Activated T-cell treated with anti-CD3 and anti-CD28 coated beads, Interleukin-2, amount 50 U/mL, for 72 hours (primary cell): ENCODE results near the gene HECW1. TPM values are rescaled to one million over a fixed set of nuclear protein-coding genes. Genes with fewer than 3 reads are reported as not detected.

Source experiments
- ATAC-seq, 2 donors: fragments of 150-1000 bp; cut with Tn5 transposase; replicated peaks in 1 of 2; 2 replicates each; pipeline ENCODE4 v1.10.0; 2021; ENCODE audit warnings: moderate library complexity in 2 of 2, mild to moderate bottlenecking in 1 of 2
- DNase-seq, 2 donors: peaks; one replicate each; pipeline ENCODE4 v3.0.0; 2021 to 2022; ENCODE audit warnings: mixed read lengths in 1 of 2
- H3K27ac Mint-ChIP-seq: one replicate; pipeline ENCODE4 v1.8.0; 2022; ENCODE audit warnings: mild to moderate bottlenecking, moderate library complexity, mixed read lengths
- H3K27me3 Mint-ChIP-seq: one replicate; pipeline ENCODE4 v1.8.0; 2022; ENCODE audit warnings: low read depth, mixed read lengths
- H3K36me3 Mint-ChIP-seq, 2 donors: one replicate each; pipeline ENCODE4 v1.8.0; 2022; ENCODE audit warnings: mixed read lengths in 2 of 2, mild to moderate bottlenecking in 1 of 2; ENCODE audit not compliant: insufficient read depth in 2 of 2
- H3K4me1 Mint-ChIP-seq: one replicate; pipeline ENCODE4 v1.8.0; 2022; ENCODE audit warnings: low read depth, mixed read lengths
- H3K4me3 Mint-ChIP-seq, 2 donors: one replicate each; pipeline ENCODE4 v1.8.0; 2022; ENCODE audit warnings: mild to moderate bottlenecking in 2 of 2, mixed read lengths in 2 of 2, moderate library complexity in 2 of 2
- H3K9me3 Mint-ChIP-seq, 2 donors: one replicate each; pipeline ENCODE4 v1.8.0; 2022; ENCODE audit warnings: mixed read lengths in 2 of 2
- total RNA-seq, 2 donors: library from RNA; stranded (reverse); gene quantifications; one replicate each; pipeline ENCODE4 v1.2.3, GENCODE V29; 2022

HECW1 gene
- total RNA-seq, 2 donors from 2014 or later = not detected

- H3K4me1 Mint-ChIP-seq = peaks cover 9% of the 10 kb centered on the region
- H3K4me3 Mint-ChIP-seq = no peak overlapping the region
- H3K36me3 Mint-ChIP-seq = no peaks in the 10 kb centered on the region
- H3K27ac Mint-ChIP-seq = no peak overlapping the region
- DNase-seq (no peak), ATAC-seq (no peak)
- H3K9me3 Mint-ChIP-seq = no peaks in the 10 kb centered on the region
- H3K27me3 Mint-ChIP-seq = no peaks in the 10 kb centered on the region
These were observed 393.0 kb downstream of the HECW1 start for GRCh38 chr7:43505412-43505811.

GRCh38 chr7:43506460-43506859, 394.0 kb downstream of the HECW1 start:
- no peak for DNase-seq
- Mint-ChIP-seq H3K4me1 (peaks cover 9% of the 10 kb centered on the region), H3K9me3 (no peaks in the 10 kb centered on the region), H3K27me3 (no peaks in the 10 kb centered on the region), H3K4me3 (no peak overlapping the region), H3K27ac (no peak overlapping the region), H3K36me3 (no peaks in the 10 kb centered on the region)
- no peak for ATAC-seq

DNA sequence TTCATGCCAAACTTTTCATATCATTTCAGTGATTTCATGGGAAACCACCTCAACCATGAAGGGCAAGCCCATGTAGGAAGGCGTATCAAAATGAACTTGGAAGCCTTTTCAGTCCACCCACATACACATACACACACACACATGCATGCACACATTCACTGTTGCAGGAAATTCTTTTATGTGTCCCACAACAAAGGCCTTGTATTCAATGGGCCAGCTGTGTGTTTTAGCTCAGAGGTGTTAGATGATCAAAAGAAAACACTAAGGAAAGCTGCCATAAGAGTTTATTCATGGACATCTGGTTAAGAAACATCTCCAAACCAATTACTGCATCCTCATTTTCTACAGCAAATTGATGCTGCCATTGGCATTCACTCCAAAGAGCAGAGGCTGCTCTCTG, 396.0 kb downstream of the HECW1 start:
- ATAC-seq = no peak
- Mint-ChIP-seq H3K27me3 (peaks cover 15% of the 10 kb centered on the region), H3K36me3 (no peaks in the 10 kb centered on the region), H3K4me1 (peaks cover 13% of the 10 kb centered on the region), H3K4me3 (no peak overlapping the region), H3K9me3 (no peaks in the 10 kb centered on the region), H3K27ac (no peak overlapping the region)
- no peak for DNase-seq

DNA sequence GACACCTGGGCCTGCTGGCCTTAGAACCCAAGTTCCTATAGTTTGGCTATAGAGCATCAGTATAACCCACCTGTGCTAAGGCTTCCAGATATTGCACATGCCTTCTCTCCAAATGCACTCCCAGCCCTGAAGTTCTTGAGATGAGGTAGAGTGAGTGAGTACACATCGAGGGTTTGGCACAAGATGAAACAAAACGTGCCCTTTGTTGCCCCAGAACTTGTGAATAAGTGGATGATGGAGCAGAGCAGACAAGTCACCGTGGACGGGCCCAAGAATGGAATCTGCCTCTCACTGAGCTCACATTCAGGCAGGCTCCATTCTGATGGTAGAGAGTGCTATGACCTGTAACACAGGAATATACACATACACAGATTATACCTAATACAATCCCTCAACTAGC, 397.5 kb downstream of the HECW1 start:
- ATAC-seq (no peak), DNase-seq (no peak)
- H3K4me1 Mint-ChIP-seq = peaks cover 18% of the 10 kb centered on the region
- no peaks in the 10 kb centered on the region for H3K9me3 Mint-ChIP-seq
- H3K27ac Mint-ChIP-seq = no peak overlapping the region
- H3K4me3 Mint-ChIP-seq = no peak overlapping the region
- H3K36me3 Mint-ChIP-seq = no peaks in the 10 kb centered on the region
- peaks cover 29% of the 10 kb centered on the region for H3K27me3 Mint-ChIP-seq

DNA sequence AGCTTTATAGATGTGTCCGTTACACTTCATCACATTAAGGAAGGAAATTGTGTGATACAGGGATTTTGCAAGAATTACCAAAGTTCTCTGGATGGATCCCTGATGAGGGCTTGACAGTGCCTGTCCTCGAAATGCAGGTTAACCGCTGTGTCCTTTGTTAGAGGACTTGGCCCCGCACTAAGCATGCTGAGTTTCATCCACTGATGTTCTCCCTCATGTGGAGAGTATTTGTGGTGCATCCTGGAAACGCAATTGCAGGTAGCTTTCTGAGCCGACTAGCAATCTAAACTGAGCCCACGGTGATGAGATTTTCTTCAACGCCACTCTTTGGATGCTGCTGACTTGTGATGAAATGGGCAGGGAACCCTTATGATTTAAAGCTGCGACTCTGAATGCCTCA, 398.6 kb downstream of the HECW1 start:
- H3K4me3 Mint-ChIP-seq = no peak overlapping the region
- H3K27ac Mint-ChIP-seq = no peak overlapping the region
- H3K36me3 Mint-ChIP-seq = no peaks in the 10 kb centered on the region
- ATAC-seq (no peak), DNase-seq (no peak)
- H3K4me1 Mint-ChIP-seq = peaks cover 18% of the 10 kb centered on the region
- peaks cover 41% of the 10 kb centered on the region for H3K27me3 Mint-ChIP-seq
- no peaks in the 10 kb centered on the region for H3K9me3 Mint-ChIP-seq

GRCh38 chr7:43511769-43512515, 399.5 kb downstream of the HECW1 start:
- DNase-seq (peak in 1 of 2 donors; percentile 9), ATAC-seq (peak in 1 of 2 donors; percentile 60)

DNA sequence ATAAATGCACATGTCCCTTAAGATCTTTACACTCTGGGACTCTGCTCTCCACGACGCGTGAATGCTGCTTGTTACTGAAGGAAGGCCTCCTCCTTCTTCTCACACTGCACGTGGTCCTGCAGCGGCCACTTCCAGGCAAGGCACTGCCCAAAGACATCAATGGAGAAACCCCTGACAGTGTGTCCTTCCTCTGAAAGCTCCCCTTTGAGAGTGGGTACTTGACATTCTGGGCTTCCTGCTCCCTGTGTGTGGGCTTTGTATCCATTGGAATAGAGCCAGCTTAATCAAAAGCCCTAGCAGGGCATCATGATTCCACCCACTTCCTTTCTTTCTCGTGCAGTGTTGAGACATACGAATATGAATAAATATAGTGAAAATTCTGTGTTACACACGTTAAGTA, 400.8 kb downstream of the HECW1 start:
- no peaks in the 10 kb centered on the region for H3K9me3 Mint-ChIP-seq
- H3K27me3 Mint-ChIP-seq = peaks cover 42% of the 10 kb centered on the region
- peaks cover 31% of the 10 kb centered on the region for H3K4me1 Mint-ChIP-seq
- DNase-seq (no peak), ATAC-seq (no peak)
- no peak overlapping the region for H3K4me3 Mint-ChIP-seq
- no peaks in the 10 kb centered on the region for H3K36me3 Mint-ChIP-seq
- H3K27ac Mint-ChIP-seq = no peak overlapping the region

More at GRCh38 chr7:43511769-43512515, 399.5 kb downstream of the HECW1 start:
- peaks cover 24% of the 10 kb centered on the region for H3K4me1 Mint-ChIP-seq
- no peak overlapping the region for H3K4me3 Mint-ChIP-seq
- no peaks in the 10 kb centered on the region for H3K36me3 Mint-ChIP-seq
- H3K9me3 Mint-ChIP-seq = no peaks in the 10 kb centered on the region
- peaks cover 42% of the 10 kb centered on the region for H3K27me3 Mint-ChIP-seq
- no peak overlapping the region for H3K27ac Mint-ChIP-seq

DNA sequence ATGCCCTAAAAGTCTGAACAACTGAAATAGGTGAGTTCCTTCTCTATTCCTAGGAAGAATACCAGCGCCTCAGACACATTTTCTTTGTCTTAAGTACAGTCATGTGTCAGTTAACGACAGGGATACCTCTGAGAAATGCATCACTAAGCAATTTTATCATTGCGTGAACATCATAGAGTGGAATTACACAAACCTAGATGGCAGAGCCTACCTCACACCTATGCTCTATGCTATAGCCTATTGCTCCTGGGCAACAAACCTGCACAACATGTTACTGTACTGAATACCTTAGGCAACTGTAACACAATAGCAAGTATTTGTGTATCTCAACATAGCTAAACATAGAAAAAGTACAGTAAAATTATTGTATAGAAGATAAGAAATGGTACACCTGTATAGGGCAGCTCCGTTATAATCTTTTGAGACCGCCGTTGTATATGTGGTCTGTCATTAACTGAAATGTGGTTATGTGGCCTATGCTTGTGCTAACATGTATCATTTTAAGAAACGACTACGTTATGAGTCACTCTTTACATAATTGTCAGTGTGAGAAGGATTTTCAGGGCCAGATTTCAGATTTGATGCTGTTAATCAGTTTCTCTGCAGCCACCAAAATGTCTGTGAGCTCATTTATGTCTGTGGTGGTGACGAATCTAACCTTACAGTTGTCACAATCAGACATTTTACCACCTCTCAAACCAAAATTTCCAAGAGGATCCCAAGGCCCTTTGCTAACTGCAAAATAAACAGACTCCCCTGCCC, 404.3 kb downstream of the HECW1 start:
- no peak overlapping the region for H3K27ac Mint-ChIP-seq
- no peaks in the 10 kb centered on the region for H3K9me3 Mint-ChIP-seq
- H3K4me1 Mint-ChIP-seq = peaks cover 22% of the 10 kb centered on the region
- H3K27me3 Mint-ChIP-seq = peaks cover 50% of the 10 kb centered on the region
- no peaks in the 10 kb centered on the region for H3K36me3 Mint-ChIP-seq
- H3K4me3 Mint-ChIP-seq = peak overlapping the region; percentile 35 to 62
- DNase-seq = peak; percentile 19 to 27
- peak; percentile 91 for ATAC-seq

DNA sequence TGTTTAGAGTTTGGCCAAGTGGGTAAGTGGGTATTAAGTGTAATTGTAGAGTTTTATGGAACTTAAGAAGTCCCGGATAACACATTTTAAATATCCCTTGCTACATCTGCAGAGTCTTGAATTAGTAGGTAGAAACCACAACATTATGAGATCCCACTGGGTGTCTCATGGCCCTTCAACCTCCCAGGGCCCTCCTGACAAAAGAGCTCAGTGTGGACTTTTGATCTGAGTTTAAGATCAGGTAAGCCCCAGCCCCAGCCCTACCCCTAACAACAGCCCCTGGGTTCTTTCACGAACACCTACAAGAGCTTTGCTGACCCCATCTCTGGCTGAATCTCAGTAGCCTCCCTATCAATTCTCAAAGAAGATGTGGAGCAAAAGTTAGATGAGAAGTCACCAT, 405.0 kb downstream of the HECW1 start:
- Mint-ChIP-seq H3K36me3 (no peaks in the 10 kb centered on the region), H3K4me3 (peak overlapping the region in 1 of 2 donors; percentile 62), H3K27ac (no peak overlapping the region), H3K27me3 (peaks cover 45% of the 10 kb centered on the region), H3K9me3 (no peaks in the 10 kb centered on the region), H3K4me1 (peaks cover 22% of the 10 kb centered on the region)
- peak in 1 of 2 donors; percentile 1 for ATAC-seq
- DNase-seq = no peak

- H3K4me3 Mint-ChIP-seq = no peak overlapping the region
- ATAC-seq = no peak
- H3K27ac Mint-ChIP-seq = no peak overlapping the region
- peaks cover 23% of the 10 kb centered on the region for H3K27me3 Mint-ChIP-seq
- H3K9me3 Mint-ChIP-seq = no peaks in the 10 kb centered on the region
- no peak for DNase-seq
- no peaks in the 10 kb centered on the region for H3K36me3 Mint-ChIP-seq
- peaks cover 14% of the 10 kb centered on the region for H3K4me1 Mint-ChIP-seq
These were observed 407.8 kb downstream of the HECW1 start for GRCh38 chr7:43520201-43520600.

DNA sequence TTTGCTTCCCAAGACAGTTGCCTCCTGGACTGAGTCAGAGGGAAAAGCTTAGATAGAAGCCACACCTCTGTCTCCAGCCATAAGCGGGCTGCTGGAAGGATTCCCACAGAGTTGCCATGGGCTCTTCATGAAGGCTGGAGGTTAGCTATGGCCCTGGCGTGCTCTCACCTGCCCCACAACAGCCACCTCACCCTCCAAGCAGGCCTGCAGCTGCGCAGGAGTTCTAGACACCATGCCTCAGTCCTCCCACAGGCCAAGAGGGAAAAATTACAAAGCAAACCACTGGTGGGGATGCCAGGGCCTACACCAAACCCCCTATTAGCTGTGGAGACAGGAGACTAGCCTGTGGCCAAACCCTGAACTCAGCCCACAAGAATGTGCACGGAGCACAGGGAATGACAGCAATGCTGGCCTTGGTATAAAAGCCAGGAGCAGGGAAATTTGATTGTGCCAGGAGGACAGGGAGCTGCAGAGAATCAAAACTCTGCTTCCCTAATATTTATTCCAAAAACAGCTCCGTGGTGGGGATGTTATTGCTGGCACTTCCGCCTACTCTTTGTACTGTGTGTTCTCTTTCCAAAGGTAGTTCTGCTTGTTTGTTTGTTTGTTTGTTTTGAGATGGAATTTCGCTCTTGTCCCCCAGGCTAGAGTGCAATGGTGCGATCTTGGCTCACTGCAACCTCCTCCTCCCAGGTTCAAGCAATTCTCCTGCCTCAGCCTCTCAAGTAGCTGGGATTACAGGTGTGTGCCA, 410.1 kb downstream of the HECW1 start:
- peaks cover 18% of the 10 kb centered on the region for H3K27me3 Mint-ChIP-seq
- H3K27ac Mint-ChIP-seq = no peak overlapping the region
- no peaks in the 10 kb centered on the region for H3K9me3 Mint-ChIP-seq
- no peaks in the 10 kb centered on the region for H3K36me3 Mint-ChIP-seq
- H3K4me1 Mint-ChIP-seq = peaks cover under 1% of the 10 kb centered on the region
- DNase-seq (no peak), ATAC-seq (no peak)
- no peak overlapping the region for H3K4me3 Mint-ChIP-seq

DNA sequence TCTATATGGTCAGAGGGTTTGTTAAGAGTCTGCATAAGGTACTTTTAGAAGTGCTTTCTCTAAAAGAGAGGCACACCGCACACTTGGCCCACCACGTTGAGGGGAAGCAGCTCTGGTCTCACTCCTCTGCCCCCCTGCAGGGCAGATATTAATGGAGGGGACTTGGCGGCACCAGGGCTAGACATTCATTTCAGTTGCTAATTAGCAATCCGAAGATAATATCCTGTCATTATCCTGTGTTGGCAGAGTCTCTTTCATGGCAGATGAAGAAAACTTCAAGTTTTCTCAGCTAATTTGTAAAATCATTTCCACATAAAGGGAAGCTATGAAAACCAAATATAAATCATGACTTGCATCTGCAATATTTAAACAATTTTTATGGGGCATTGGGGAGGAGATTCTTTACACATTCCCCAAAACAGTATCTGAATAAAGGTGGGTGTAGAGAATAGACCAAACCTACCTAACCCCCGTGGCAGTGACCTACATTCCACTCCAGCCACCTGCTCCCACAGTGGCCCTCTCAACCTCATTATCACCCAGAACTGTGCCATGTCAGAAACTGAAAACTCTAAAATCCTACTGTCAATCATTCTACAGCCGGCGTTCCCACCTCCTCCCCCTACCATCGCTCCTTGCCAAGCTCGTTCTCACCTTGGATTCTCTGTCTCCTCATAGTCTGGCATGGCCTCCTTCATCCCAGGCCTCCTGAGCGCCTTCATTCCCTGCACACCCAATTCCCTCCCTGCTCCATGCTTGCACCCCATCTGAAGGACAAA, 416.3 kb downstream of the HECW1 start:
- Mint-ChIP-seq H3K9me3 (no peaks in the 10 kb centered on the region), H3K27me3 (peaks cover 16% of the 10 kb centered on the region), H3K36me3 (no peaks in the 10 kb centered on the region), H3K4me3 (no peak overlapping the region), H3K27ac (no peak overlapping the region), H3K4me1 (no peaks in the 10 kb centered on the region)
- ATAC-seq = no peak
- no peak for DNase-seq
